GM19239 (cell line): Measurements from ENCODE around the gene HOXB2.
"Not testable (repeated sequence)": the region's sequence is repeated elsewhere in the genome, so short reads cannot be mapped to it uniquely, and the experiment has no call there.

ENCODE experiments used
- DNase-seq: peaks from one replicate; pipeline ENCODE4 v3.0.0; 2011; ENCODE audit warnings: low spot score; ENCODE audit not compliant: insufficient read length
- FAIRE-seq: peaks from 2 replicates; lab custom pipeline; 2011; peaks lifted over from hg19 to GRCh38; lab: Jason Lieb, UNC

Gene HOXB2

GRCh38 chr17:48544349-48545021, 424 bp downstream of the HOXB2 start:
- DNase-seq (no peak), FAIRE-seq (peak; percentile 87)

- FAIRE-seq, result no peak
- DNase-seq, result no peak
Measured at GRCh38 chr17:48543854-48544348, 1.0 kb downstream of the HOXB2 start.

GRCh38 chr17:48543107-48543853, 1.6 kb downstream of the HOXB2 start:
- no peak for DNase-seq

GRCh38 chr17:48542698-48543106, 2.2 kb downstream of the HOXB2 start:
- FAIRE-seq (peak; percentile 68), DNase-seq (no peak)

More at GRCh38 chr17:48543107-48543853, 1.6 kb downstream of the HOXB2 start:
- FAIRE-seq, result peak; percentile 82

- FAIRE-seq (peak; percentile 8), DNase-seq (no peak)
Measured at GRCh38 chr17:48542114-48542656, 2.7 kb downstream of the HOXB2 start.

- no peak for DNase-seq
- FAIRE-seq, result no peak
Measured at GRCh38 chr17:48541577-48542113, 3.3 kb downstream of the HOXB2 start.

GRCh38 chr17:48541036-48541576, 3.8 kb downstream of the HOXB2 start:
- peak; percentile 88 for FAIRE-seq
- no peak for DNase-seq

GRCh38 chr17:48540213-48540612, 4.7 kb downstream of the HOXB2 start:
- DNase-seq, result no peak
- no peak for FAIRE-seq

- no peak for FAIRE-seq
- no peak for DNase-seq
Measured at GRCh38 chr17:48539177-48539576, 5.7 kb downstream of the HOXB2 start.

- DNase-seq (no peak), FAIRE-seq (no peak)
Measured at GRCh38 chr17:48537316-48537715, 7.6 kb downstream of the HOXB2 start.

GRCh38 chr17:48535793-48536559, 8.9 kb downstream of the HOXB2 start:
- DNase-seq, FAIRE-seq: not testable (repeated sequence)

GRCh38 chr17:48532261-48532660, 12.6 kb downstream of the HOXB2 start:
- no peak for FAIRE-seq
- DNase-seq, result no peak

- FAIRE-seq (no peak), DNase-seq (no peak)
Measured at GRCh38 chr17:48530887-48531272, 14.0 kb downstream of the HOXB2 start, which contains the start of gene HOXB1. HOXB1 (minus strand) TSS chr17:48531011; CDS start chr17:48530904, 107 bp downstream.

- no peak for DNase-seq
Measured at GRCh38 chr17:48530208-48530886, 14.6 kb downstream of the HOXB2 start.

GRCh38 chr17:48529683-48530009, 15.3 kb downstream of the HOXB2 start:
- no peak for FAIRE-seq
- no peak for DNase-seq

More at GRCh38 chr17:48530208-48530886, 14.6 kb downstream of the HOXB2 start:
- no peak for FAIRE-seq

GRCh38 chr17:48528936-48529682, 15.8 kb downstream of the HOXB2 start:
- DNase-seq (no peak), FAIRE-seq (no peak)

GRCh38 chr17:48528153-48528935, 16.6 kb downstream of the HOXB2 start:
- DNase-seq (no peak), FAIRE-seq (no peak)

GRCh38 chr17:48527547-48527932, 17.4 kb downstream of the HOXB2 start:
- DNase-seq (no peak), FAIRE-seq (no peak)
